IMR-90 (cell line): ENCODE measurements around the gene CCDC107. TPM values are rescaled to one million over a fixed set of nuclear protein-coding genes. Genes with fewer than 3 reads are reported as not detected.

Experiments used
- ATAC-seq: fragments of 200-7000 bp; cut with Tn5 transposase; 2 replicates; pipeline ENCODE4 v1.9.1; 2020; ENCODE audit warnings: low read depth, mild to moderate bottlenecking, moderate library complexity
- BruUV-seq: library from RNA; stranded (reverse); fragments of 400-500 nt; replicated peaks from 2 replicates; lab custom pipeline; 2021; lab: Mats Ljungman, UMichigan
- CTCF ChIA-PET: fragments of 300-600 bp; formaldehyde crosslinking; extraction: SDS; loops from one replicate; lab custom pipeline; 2021; ENCODE audit warnings: antibody characterized with exemption; lab: Yijun Ruan, JAX
- POLR2A ChIA-PET: fragments of 300-600 bp; sonication (Branson Sonifier 250); formaldehyde crosslinking; loops from one replicate; lab custom pipeline; 2022; ENCODE audit warnings: antibody characterized with exemption; ENCODE audit not compliant: unreplicated experiment; lab: Charles Lee
- DNase-seq: peaks from one replicate; pipeline ENCODE4 v3.0.0; 2013
- H2AFZ ChIP-seq: replicated peaks from 2 replicates; pipeline ENCODE3; 2013; ENCODE audit warnings: low read length, mild to moderate bottlenecking; ENCODE audit not compliant: poor library complexity
- H2AK5ac ChIP-seq: 2 replicates; pipeline ENCODE4 v1.6.1; 2013; ENCODE audit warnings: low read depth, low read length, inconsistent platforms
- H2AK9ac ChIP-seq: replicated peaks from 2 replicates; pipeline ENCODE3; 2013; ENCODE audit warnings: mild to moderate bottlenecking, low read depth, low read length, moderate library complexity; ENCODE audit not compliant: poor library complexity
- H2BK120ac ChIP-seq: 2 replicates; pipeline ENCODE4 v1.6.1; 2013; ENCODE audit warnings: low read depth, low read length, inconsistent platforms
- H2BK15ac ChIP-seq: 3 replicates; pipeline ENCODE4 v1.6.1; 2013; ENCODE audit warnings: low read depth, low read length, inconsistent platforms
- H2BK20ac ChIP-seq: 2 replicates; pipeline ENCODE4 v1.6.1; 2013; ENCODE audit warnings: low read depth, mild to moderate bottlenecking, inconsistent platforms, low read length, moderate library complexity
- H2BK5ac ChIP-seq: 2 replicates; pipeline ENCODE4 v1.6.1; 2013; ENCODE audit warnings: mild to moderate bottlenecking, low read depth, low read length, inconsistent platforms; ENCODE audit not compliant: poor library complexity, severe bottlenecking
- H3K14ac ChIP-seq: replicated peaks from 2 replicates; pipeline ENCODE4 v1.6.1; 2013; ENCODE audit warnings: low read depth, low read length, inconsistent platforms
- H3K18ac ChIP-seq: 2 replicates; pipeline ENCODE4 v1.6.1; 2013; ENCODE audit warnings: low read depth, low read length, control low read depth
- H3K23ac ChIP-seq: 2 replicates; pipeline ENCODE4 v1.6.1; 2013; ENCODE audit warnings: low read depth, low read length, inconsistent platforms
- H3K27ac ChIP-seq: 2 replicates; pipeline ENCODE4 v1.5.1; 2013; ENCODE audit warnings: mild to moderate bottlenecking, control low read depth, low read length; ENCODE audit not compliant: insufficient read depth
- H3K27me3 ChIP-seq: 2 replicates; pipeline ENCODE4 v1.6.1; 2013; ENCODE audit warnings: low read length; ENCODE audit not compliant: control insufficient read depth, insufficient read depth
- H3K36me3 ChIP-seq: 2 replicates; pipeline ENCODE4 v1.6.1; 2013; ENCODE audit warnings: low read length, mixed read lengths; ENCODE audit not compliant: control insufficient read depth, insufficient read depth
- H3K4ac ChIP-seq: 2 replicates; pipeline ENCODE4 v1.6.1; 2013; ENCODE audit warnings: low read depth, low read length, inconsistent platforms
- H3K4me1 ChIP-seq: 2 replicates; pipeline ENCODE4 v1.6.1; 2013; ENCODE audit warnings: low read length, mixed read lengths; ENCODE audit not compliant: control insufficient read depth, insufficient read depth
- H3K4me2 ChIP-seq: 2 replicates; pipeline ENCODE4 v1.6.1; 2013; ENCODE audit warnings: low read depth, mild to moderate bottlenecking, control low read depth, low read length, moderate library complexity
- H3K4me3 ChIP-seq: 2 replicates; pipeline ENCODE4 v1.5.1; 2013; ENCODE audit warnings: low read depth, mild to moderate bottlenecking, control low read depth, low read length, moderate library complexity; ENCODE audit not compliant: insufficient read depth
- H3K56ac ChIP-seq: 2 replicates; pipeline ENCODE4 v1.6.1; 2013; ENCODE audit warnings: low read length, inconsistent platforms; ENCODE audit not compliant: insufficient read depth; ENCODE audit errors: extremely low read depth
- H3K79me1 ChIP-seq, 2 experiments: 2 replicates each; pipeline ENCODE4 v1.6.1; 2013; ENCODE audit warnings: low read length in 2 of 2, inconsistent platforms in 1 of 2, low read depth in 1 of 2
- H3K9ac ChIP-seq: 2 replicates; pipeline ENCODE4 v1.6.1; 2013; ENCODE audit warnings: low read depth, low read length, control low read depth
- H3K9me1 ChIP-seq: 2 replicates; pipeline ENCODE4 v1.6.1; 2013; ENCODE audit warnings: low read length, inconsistent platforms; ENCODE audit not compliant: insufficient read depth
- H3K9me3 ChIP-seq: 2 replicates; pipeline ENCODE4 v1.6.1; 2013; ENCODE audit warnings: low read length; ENCODE audit not compliant: control insufficient read depth, insufficient read depth
- H4K20me1 ChIP-seq: 2 replicates; pipeline ENCODE4 v1.6.1; 2013; ENCODE audit warnings: low read length, inconsistent platforms; ENCODE audit not compliant: insufficient read depth
- H4K5ac ChIP-seq: 2 replicates; pipeline ENCODE4 v1.6.1; 2013; ENCODE audit warnings: mild to moderate bottlenecking, low read depth, low read length, control low read depth
- H4K8ac ChIP-seq, 2 experiments: 2 replicates each; pipeline ENCODE4 v1.6.1; 2013; ENCODE audit warnings: low read depth in 2 of 2, low read length in 2 of 2, control low read depth in 1 of 2, inconsistent platforms in 1 of 2
- H4K91ac ChIP-seq: 2 replicates; pipeline ENCODE4 v1.6.1; 2013; ENCODE audit warnings: low read depth, low read length, inconsistent platforms; ENCODE audit not compliant: insufficient read depth
- RAD21 ChIP-seq: IDR thresholded peaks from 2 replicates; pipeline ENCODE4 v1.6.1; 2012; ENCODE audit warnings: low read length, improper control_type of control experiment
- RCOR1 ChIP-seq: IDR thresholded peaks from 2 replicates; pipeline ENCODE4 v1.6.1; 2012; ENCODE audit warnings: mild to moderate bottlenecking, low read length, improper control_type of control experiment; ENCODE audit not compliant: insufficient replicate concordance
- WGBS, 2 experiments: methylation state at CpG; one replicate each; pipeline versions ENCODE4 v1.1.5 to v1.1.7; 2013; ENCODE audit warnings: missing lambda C conversion rate in 2 of 2; ENCODE audit not compliant: insufficient read length in 1 of 2; ENCODE audit errors: extremely low coverage in 2 of 2; 5-methylcytosine and 5-hydroxymethylcytosine counted together
- dilution Hi-C: fragments of 300-500 bp; cut with HindIII; formaldehyde crosslinking; loops from one replicate; pipeline ENCODE4 v1.14.3; 2018; ENCODE audit warnings: low sequenced_read_pairs; ENCODE audit not compliant: unreplicated experiment
- in situ Hi-C: fragments of 300-500 bp; cut with MboI; formaldehyde crosslinking; loops from 3 replicates; pipeline ENCODE4 v1.14.3; 2019; ENCODE audit warnings: low sequenced_read_pairs, inconsistent platforms, mixed read lengths
- intact Hi-C: fragments of 100-400 bp; cut with micrococcal nuclease; formaldehyde crosslinking; loops from 2 replicates; pipeline ENCODE4 v1.10.0; 2022
- polyA plus RNA-seq, 3 experiments: library from polyadenylated mRNA; depleted of rRNA; stranded (reverse); fragments of >200 nt; gene quantifications; 2 replicates each; pipeline ENCODE4 v1.2.3, GENCODE V29; 2012; ENCODE audit warnings: low replicate concordance in 1 of 3
- total RNA-seq: library from RNA; depleted of rRNA; stranded (reverse); fragments of >200 nt; gene quantifications from 2 replicates; pipeline ENCODE4 v1.2.3, GENCODE V29; 2012
- TF ChIP-seq, protein P1 (sequence below): fragments of 150-350 bp; IDR thresholded peaks from 2 replicates; pipeline ENCODE4 v1.6.1; 2016; ENCODE audit warnings: low read depth, mild to moderate bottlenecking, low read length, moderate library complexity, borderline replicate concordance

CCDC107 gene
- total and polyA plus RNA-seq, 2 of the 4 experiments (the other 2 are of a cell fraction), result 6.8 to 21.1 TPM

DNA sequence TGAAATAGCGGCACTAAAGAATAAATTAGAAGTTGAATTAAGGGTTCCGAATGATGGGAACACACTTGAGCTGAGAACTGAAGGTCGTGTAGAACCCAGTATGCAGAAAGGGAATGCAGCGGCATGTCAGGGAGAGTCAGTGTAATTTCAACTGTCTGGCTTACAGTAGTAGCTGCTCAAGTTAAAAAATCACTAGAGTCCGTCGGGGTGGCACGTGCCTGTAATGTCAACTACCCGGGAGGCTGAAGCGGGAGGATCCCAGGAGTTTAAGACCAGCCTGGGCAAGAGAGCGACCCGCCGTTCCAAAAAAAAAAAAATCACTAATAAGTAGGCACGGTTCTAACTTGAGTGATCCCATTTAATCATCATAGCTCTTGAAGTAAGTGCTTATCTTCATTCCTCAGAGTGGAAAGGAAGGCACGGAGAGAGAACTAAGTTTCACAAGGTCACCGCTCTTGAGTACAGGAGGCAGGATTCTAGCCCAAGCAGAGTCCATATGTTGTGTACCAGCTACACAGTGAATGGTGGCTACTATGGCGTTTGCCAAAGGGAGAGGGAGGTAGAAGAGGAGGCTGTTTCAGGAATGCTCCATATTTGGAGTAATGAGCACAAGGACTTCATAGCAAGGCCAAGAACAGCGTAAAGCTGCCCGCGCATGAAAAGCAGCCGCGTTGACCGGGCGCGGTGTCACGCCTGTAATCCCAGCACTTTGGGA lies 1.1 kb upstream of the CCDC107 start:
- peak overlapping the region; percentile 87 for H4K5ac ChIP-seq
- ChIA-PET CTCF (interaction anchor here (1.2 to 3.1 kb wide), 4 partner anchors 8 to 75 kb away, joined by 3 to 19 read pairs (median 8); partner anchors contain the start of genes CREB3 and TLN1), POLR2A (interaction anchor here (0.8 to 1.3 kb wide), 3 partner anchors 29 to 71 kb away, joined by 6 to 7 read pairs (median 6); no protein-coding TSS in a partner anchor)
- no peaks in the 10 kb centered on the region for H3K9me3 ChIP-seq
- intact Hi-C loops, result loop anchor here (5.0 to 10.0 kb wide), 4 partner anchors 35 to 172 kb away; partner anchors contain the start of genes HINT2 and SPAG8
- ATAC-seq (peak; percentile 2), DNase-seq (no peak)
- H3K4me3 ChIP-seq, result peak overlapping the region; percentile 32
- H3K18ac ChIP-seq, result peak overlapping the region; percentile 84; the same call in 1 of the 2 replicates
- peak overlapping the region; percentile 69 for H3K14ac ChIP-seq
- in situ Hi-C loops, result loop anchor here (10.0 kb wide), 1 partner anchor 152 kb away; no protein-coding TSS in a partner anchor
- H3K4me1 ChIP-seq, result peaks cover 14% of the 10 kb centered on the region
- 40% methylated on average over 10 of the region's 25 CpGs; no CpG with 5 or more reads in 1 of the 2 experiments for WGBS, 2 experiments
- H4K91ac ChIP-seq, result peak overlapping the region; percentile 41; the same call in 1 of the 2 replicates
- peak overlapping the region; percentile 14 to 86; a peak in 3 of 4 replicates for H4K8ac ChIP-seq
- no peak for TF ChIP-seq RAD21
- TF ChIP-seq, protein P1, sequence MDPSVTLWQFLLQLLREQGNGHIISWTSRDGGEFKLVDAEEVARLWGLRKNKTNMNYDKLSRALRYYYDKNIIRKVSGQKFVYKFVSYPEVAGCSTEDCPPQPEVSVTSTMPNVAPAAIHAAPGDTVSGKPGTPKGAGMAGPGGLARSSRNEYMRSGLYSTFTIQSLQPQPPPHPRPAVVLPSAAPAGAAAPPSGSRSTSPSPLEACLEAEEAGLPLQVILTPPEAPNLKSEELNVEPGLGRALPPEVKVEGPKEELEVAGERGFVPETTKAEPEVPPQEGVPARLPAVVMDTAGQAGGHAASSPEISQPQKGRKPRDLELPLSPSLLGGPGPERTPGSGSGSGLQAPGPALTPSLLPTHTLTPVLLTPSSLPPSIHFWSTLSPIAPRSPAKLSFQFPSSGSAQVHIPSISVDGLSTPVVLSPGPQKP, result no peak
- peak; percentile 25 for TF ChIP-seq RCOR1
- H2BK20ac ChIP-seq, result peak overlapping the region; percentile 40
- no peak overlapping the region for H3K56ac ChIP-seq
- H2BK120ac ChIP-seq, result peak overlapping the region; percentile 34
- H3K36me3 ChIP-seq, result peaks cover 11% of the 10 kb centered on the region
- peak overlapping the region; percentile 66 for H2BK5ac ChIP-seq
- H3K9ac ChIP-seq, result peak overlapping the region; percentile 30
- peak overlapping the region; percentile 30; the same call in 1 of the 3 replicates for H2BK15ac ChIP-seq
- H3K27me3 ChIP-seq, result no peaks in the 10 kb centered on the region
- peaks cover 3% of the 10 kb centered on the region; the same call in 1 of the 2 replicates for H4K20me1 ChIP-seq
- dilution Hi-C loops, result no loop called here
- H3K4ac ChIP-seq, result peak overlapping the region; percentile 55
- H2AK5ac ChIP-seq, result peak overlapping the region; percentile 57
- peaks cover 5% of the 10 kb centered on the region for H3K9me1 ChIP-seq
- peak overlapping the region; percentile 70 for H3K4me2 ChIP-seq
- H3K23ac ChIP-seq, result peak overlapping the region; percentile 74
- H2AFZ ChIP-seq, result peak overlapping the region; percentile 87
- H3K27ac ChIP-seq, result peak overlapping the region; percentile 60
- peak overlapping the region; percentile 53 for H2AK9ac ChIP-seq
- no TSS peak for BruUV-seq
- H3K79me1 ChIP-seq, result peaks cover 12 to 32% of the 10 kb centered on the region in 2 experiments; a peak in 3 of 4 replicates
